Astrocyte (in vitro differentiated cells and primary cell): ENCODE results near the gene IL1RAPL2. TPM values are rescaled to one million over a fixed set of nuclear protein-coding genes. Genes with fewer than 3 reads are reported as not detected.

Experiments used
- DNase-seq: peaks from one replicate; pipeline ENCODE4 v3.0.0-alpha.2; 2010; ENCODE audit warnings: low read depth
- FAIRE-seq: peaks from 2 replicates; lab custom pipeline; 2011; peaks lifted over from hg19 to GRCh38; lab: Jason Lieb, UNC
- H2AFZ ChIP-seq: 2 replicates; pipeline ENCODE4 v1.6.0; 2012; ENCODE audit warnings: low read depth, low read length, inconsistent platforms
- H3K27ac ChIP-seq: 2 replicates; pipeline ENCODE4 v1.5.1; 2011; ENCODE audit warnings: low read depth, low read length, inconsistent platforms
- H3K27me3 ChIP-seq: 2 replicates; pipeline ENCODE4 v1.6.0; 2011; ENCODE audit warnings: low read length, inconsistent platforms; ENCODE audit not compliant: insufficient read depth
- H3K36me3 ChIP-seq: 2 replicates; pipeline ENCODE4 v1.5.1; 2011; ENCODE audit warnings: low read length, inconsistent platforms; ENCODE audit not compliant: insufficient read depth
- H3K4me1 ChIP-seq: 2 replicates; pipeline ENCODE4 v1.5.1; 2011; ENCODE audit warnings: low read length, inconsistent platforms; ENCODE audit not compliant: insufficient read depth
- H3K4me2 ChIP-seq: 2 replicates; pipeline ENCODE4 v1.6.0; 2012; ENCODE audit warnings: low read length, inconsistent platforms
- H3K4me3 ChIP-seq: 2 replicates; pipeline ENCODE4 v1.5.1; 2011; ENCODE audit warnings: low read depth, mild to moderate bottlenecking, low read length, inconsistent platforms; ENCODE audit not compliant: insufficient read depth
- H3K79me2 ChIP-seq: 2 replicates; pipeline ENCODE4 v1.6.0; 2012; ENCODE audit warnings: mild to moderate bottlenecking, low read length, inconsistent platforms; ENCODE audit not compliant: insufficient read depth
- H3K9ac ChIP-seq: 2 replicates; pipeline ENCODE4 v1.6.0; 2012; ENCODE audit warnings: mild to moderate bottlenecking, low read length, inconsistent platforms
- H3K9me3 ChIP-seq: 2 replicates; pipeline ENCODE4 v1.5.1; 2012; ENCODE audit warnings: low read depth, mild to moderate bottlenecking, low read length, inconsistent platforms; ENCODE audit not compliant: insufficient read depth
- H4K20me1 ChIP-seq: 2 replicates; pipeline ENCODE4 v1.6.0; 2012; ENCODE audit warnings: low read length, inconsistent platforms; ENCODE audit not compliant: insufficient read depth
- H3K27ac Mint-ChIP-seq: one replicate; pipeline ENCODE4 v1.8.0; 2021; ENCODE audit warnings: mild to moderate bottlenecking, mixed read lengths; ENCODE audit not compliant: unreplicated experiment
- H3K27me3 Mint-ChIP-seq: one replicate; pipeline ENCODE4 v1.8.0; 2021; ENCODE audit warnings: low read depth, mixed read lengths; ENCODE audit not compliant: unreplicated experiment
- H3K36me3 Mint-ChIP-seq: one replicate; pipeline ENCODE4 v1.8.0; 2021; ENCODE audit warnings: low read depth, mixed read lengths; ENCODE audit not compliant: unreplicated experiment
- H3K4me1 Mint-ChIP-seq: one replicate; pipeline ENCODE4 v1.8.0; 2021; ENCODE audit warnings: low read depth, mixed read lengths; ENCODE audit not compliant: unreplicated experiment
- H3K4me3 Mint-ChIP-seq: one replicate; pipeline ENCODE4 v1.8.0; 2021; ENCODE audit warnings: mild to moderate bottlenecking, moderate library complexity, mixed read lengths; ENCODE audit not compliant: unreplicated experiment
- H3K9me3 Mint-ChIP-seq: one replicate; pipeline ENCODE4 v1.8.0; 2021; ENCODE audit warnings: mild to moderate bottlenecking, mixed read lengths; ENCODE audit not compliant: unreplicated experiment
- CTCF ChIP-seq: IDR thresholded peaks from 2 replicates; pipeline ENCODE4 v1.5.1; 2011; ENCODE audit warnings: low read depth, mild to moderate bottlenecking, inconsistent platforms, low read length, moderate library complexity; ENCODE audit not compliant: insufficient read depth
- EZH2 ChIP-seq: IDR thresholded peaks from 2 replicates; pipeline ENCODE4 v1.6.1; 2012; ENCODE audit warnings: mild to moderate bottlenecking, low read length, inconsistent platforms; ENCODE audit not compliant: insufficient read depth
- total RNA-seq: library from RNA; stranded (reverse); gene quantifications from 2 replicates; pipeline ENCODE4 v1.2.1, GENCODE V29; 2021

Gene IL1RAPL2
- total RNA-seq, 1 donor from 2014 or later, result 0.16 TPM

GRCh38 chrX:104696667-104697066, 130.7 kb downstream of the IL1RAPL2 start:
- H3K27ac Mint-ChIP-seq, result no peak overlapping the region
- Histone ChIP-seq H2AFZ (no peak overlapping the region), H3K4me3 (no peak overlapping the region), H3K9ac (no peak overlapping the region), H3K27ac (no peak overlapping the region), H3K36me3 (no peaks in the 10 kb centered on the region), H3K4me1 (no peaks in the 10 kb centered on the region), H3K4me2 (no peak overlapping the region), H3K27me3 (no peaks in the 10 kb centered on the region), H3K9me3 (no peaks in the 10 kb centered on the region), H4K20me1 (no peaks in the 10 kb centered on the region), H3K79me2 (no peaks in the 10 kb centered on the region)
- no peaks in the 10 kb centered on the region for H3K27me3 Mint-ChIP-seq
- FAIRE-seq (no peak), DNase-seq (no peak)
- no peaks in the 10 kb centered on the region for H3K36me3 Mint-ChIP-seq
- TF ChIP-seq EZH2 (no peak), CTCF (no peak)
- no peak overlapping the region for H3K4me3 Mint-ChIP-seq
- H3K4me1 Mint-ChIP-seq, result no peaks in the 10 kb centered on the region
- no peaks in the 10 kb centered on the region for H3K9me3 Mint-ChIP-seq

- Histone ChIP-seq H3K79me2 (no peaks in the 10 kb centered on the region), H3K27me3 (no peaks in the 10 kb centered on the region), H3K4me1 (no peaks in the 10 kb centered on the region), H3K27ac (no peak overlapping the region), H2AFZ (no peak overlapping the region), H3K9ac (no peak overlapping the region), H3K36me3 (no peaks in the 10 kb centered on the region), H3K4me3 (no peak overlapping the region), H4K20me1 (no peaks in the 10 kb centered on the region), H3K4me2 (no peak overlapping the region), H3K9me3 (no peaks in the 10 kb centered on the region)
- DNase-seq, result peak; percentile 30
- peak; percentile 84 for FAIRE-seq
- Mint-ChIP-seq H3K36me3 (no peaks in the 10 kb centered on the region), H3K4me3 (no peak overlapping the region), H3K27ac (no peak overlapping the region), H3K9me3 (no peaks in the 10 kb centered on the region), H3K27me3 (no peaks in the 10 kb centered on the region), H3K4me1 (no peaks in the 10 kb centered on the region)
- TF ChIP-seq CTCF (no peak), EZH2 (no peak)
These were observed 131.3 kb downstream of the IL1RAPL2 start for GRCh38 chrX:104697294-104697693.

GRCh38 chrX:104707042-104707441, 141.0 kb downstream of the IL1RAPL2 start:
- Mint-ChIP-seq H3K27me3 (no peaks in the 10 kb centered on the region), H3K27ac (no peak overlapping the region), H3K4me1 (peaks cover 2% of the 10 kb centered on the region), H3K36me3 (no peaks in the 10 kb centered on the region), H3K4me3 (no peak overlapping the region), H3K9me3 (no peaks in the 10 kb centered on the region)
- no peak for TF ChIP-seq EZH2
- no peak for TF ChIP-seq CTCF
- no peaks in the 10 kb centered on the region for H3K36me3 ChIP-seq
- no peak overlapping the region for H3K27ac ChIP-seq
- no peak for DNase-seq
- no peaks in the 10 kb centered on the region for H3K79me2 ChIP-seq
- H3K9me3 ChIP-seq, result no peaks in the 10 kb centered on the region
- no peaks in the 10 kb centered on the region for H3K27me3 ChIP-seq
- no peaks in the 10 kb centered on the region for H3K4me1 ChIP-seq
- H3K4me3 ChIP-seq, result no peak overlapping the region
- no peaks in the 10 kb centered on the region for H4K20me1 ChIP-seq
- H3K4me2 ChIP-seq, result no peak overlapping the region
- H3K9ac ChIP-seq, result no peak overlapping the region
- FAIRE-seq, result no peak
- no peak overlapping the region for H2AFZ ChIP-seq
